GM19372 (cell line): Measurements from ENCODE around the gene LGI1.
A peak's percentile ranks its signal among the peaks of the same experiment; 100 is the strongest.
"Not testable (repeated sequence)": the region's sequence is repeated elsewhere in the genome, so short reads cannot be mapped to it uniquely, and the experiment has no call there.

Experiments used
- ATAC-seq: cut with Tn5 transposase; IDR thresholded peaks from one replicate; pipeline ENCODE4 v1.9.1; 2021; ENCODE audit warnings: mild to moderate bottlenecking, low read depth, moderate library complexity; ENCODE audit not compliant: unreplicated experiment

Gene LGI1

DNA sequence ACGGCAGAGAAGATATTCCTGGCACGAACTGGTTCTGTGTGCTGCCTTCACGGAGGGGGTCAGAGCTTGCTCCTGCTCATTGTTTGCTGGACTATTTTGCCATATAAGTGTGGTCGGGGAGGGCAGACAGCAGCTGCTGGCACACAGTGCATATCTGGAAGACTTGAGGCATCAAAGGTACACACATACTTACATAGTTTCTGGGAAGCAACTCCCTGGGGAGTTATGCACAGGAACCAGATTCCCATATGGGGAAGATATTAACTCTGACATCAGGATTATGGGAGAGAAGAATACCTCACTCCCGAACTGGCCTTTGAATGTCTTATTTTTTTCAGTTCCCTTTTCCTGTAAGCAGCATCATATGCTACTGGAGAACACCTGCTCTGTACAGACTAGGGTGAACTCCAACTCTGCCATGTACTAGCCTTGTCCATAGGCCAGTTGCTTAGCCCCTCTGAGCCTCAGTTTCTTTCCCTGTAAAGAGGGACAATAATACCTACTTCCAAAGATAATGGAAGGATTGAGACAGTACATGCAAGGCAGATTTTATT is 41.5 kb downstream of the LGI1 start:
- no peak for ATAC-seq

DNA sequence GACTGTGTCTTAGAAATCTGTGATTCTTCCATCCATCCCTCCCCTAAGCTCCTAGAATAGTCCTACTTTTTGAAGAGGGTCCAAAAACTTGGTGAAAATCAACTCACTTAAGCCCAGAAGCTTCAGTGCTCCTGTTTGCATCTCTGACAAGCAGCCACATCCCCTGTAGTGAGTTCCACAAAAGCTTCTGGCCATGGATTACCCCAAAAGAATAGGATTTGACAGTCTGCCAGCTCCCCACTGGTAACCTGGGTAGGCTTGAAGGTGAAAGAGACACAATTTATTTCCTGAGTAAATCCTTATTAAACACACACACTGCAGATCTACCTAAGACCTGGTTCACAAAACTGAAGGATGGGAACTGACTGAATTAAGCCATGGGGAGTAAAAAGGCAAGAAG is 46.5 kb downstream of the LGI1 start:
- no peak for ATAC-seq

DNA sequence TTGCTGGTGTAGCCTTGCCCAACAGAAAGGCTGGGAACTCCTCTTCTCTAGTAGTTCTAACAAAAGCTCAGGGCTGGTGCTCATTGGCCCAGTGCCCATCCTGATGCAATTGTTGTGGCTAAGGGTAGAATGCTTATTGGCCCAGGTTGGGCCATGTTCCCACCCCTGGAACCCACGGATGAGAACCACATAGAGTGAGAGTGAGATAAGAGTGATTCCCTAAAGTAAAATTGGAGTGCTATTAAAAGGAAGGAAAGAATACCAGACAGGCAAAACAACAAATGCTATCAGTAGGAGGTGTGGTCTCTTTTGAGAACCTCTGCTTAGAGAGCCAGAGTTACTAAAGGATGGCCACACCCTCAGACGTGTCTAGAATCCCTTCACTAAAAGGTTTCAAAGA is 49.2 kb downstream of the LGI1 start:
- ATAC-seq = no peak

DNA sequence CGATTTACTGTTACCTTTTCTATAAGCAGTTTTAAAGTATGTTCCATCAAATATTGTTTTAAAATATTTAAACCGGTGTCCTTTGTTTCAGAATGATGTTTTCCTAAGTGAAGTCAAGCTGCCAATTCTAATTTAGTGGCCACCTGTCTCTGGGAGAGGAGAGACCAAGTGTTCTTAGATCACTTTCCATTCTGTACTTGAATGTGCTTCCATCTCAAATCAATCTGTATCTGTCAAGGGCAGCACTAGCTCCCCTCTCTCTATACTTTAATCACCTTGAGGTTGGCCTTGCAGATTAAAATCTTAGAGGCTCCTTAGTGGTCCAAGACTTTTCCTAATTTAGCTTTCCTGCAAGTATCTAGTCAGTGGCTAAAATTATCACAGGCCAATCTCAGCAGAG is 49.6 kb downstream of the LGI1 start:
- ATAC-seq = no peak

DNA sequence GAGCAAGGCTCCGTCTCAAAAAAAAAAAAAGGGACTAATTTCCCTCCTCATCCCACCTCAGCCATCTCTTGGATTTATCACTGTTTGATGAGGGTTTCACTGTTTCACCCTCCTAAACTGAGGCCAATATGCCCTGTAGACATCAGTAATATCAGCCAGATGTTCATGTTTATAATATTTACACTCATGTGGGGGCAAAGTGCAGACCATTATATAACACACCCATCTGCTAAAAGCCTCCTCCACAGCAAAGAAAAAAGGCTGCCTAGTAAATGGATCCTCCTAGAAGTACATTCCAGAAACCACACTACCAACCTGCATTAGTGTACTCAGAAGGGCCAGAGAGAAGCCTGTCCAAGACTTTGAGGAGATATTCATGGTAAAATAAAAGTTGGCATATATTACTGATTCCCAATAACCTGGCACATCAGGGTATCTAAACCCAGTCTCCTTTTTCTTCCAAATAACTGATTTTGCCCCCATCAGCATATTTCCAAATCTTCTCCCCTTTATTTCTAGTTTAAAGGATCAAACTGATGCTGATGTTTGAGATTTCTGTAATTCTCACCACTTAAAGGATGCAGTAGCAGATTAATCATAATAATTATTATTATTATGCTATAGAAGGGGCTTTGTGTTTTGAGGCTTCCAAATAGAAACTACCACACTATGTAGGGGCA is 55.1 kb downstream of the LGI1 start:
- ATAC-seq = no peak

DNA sequence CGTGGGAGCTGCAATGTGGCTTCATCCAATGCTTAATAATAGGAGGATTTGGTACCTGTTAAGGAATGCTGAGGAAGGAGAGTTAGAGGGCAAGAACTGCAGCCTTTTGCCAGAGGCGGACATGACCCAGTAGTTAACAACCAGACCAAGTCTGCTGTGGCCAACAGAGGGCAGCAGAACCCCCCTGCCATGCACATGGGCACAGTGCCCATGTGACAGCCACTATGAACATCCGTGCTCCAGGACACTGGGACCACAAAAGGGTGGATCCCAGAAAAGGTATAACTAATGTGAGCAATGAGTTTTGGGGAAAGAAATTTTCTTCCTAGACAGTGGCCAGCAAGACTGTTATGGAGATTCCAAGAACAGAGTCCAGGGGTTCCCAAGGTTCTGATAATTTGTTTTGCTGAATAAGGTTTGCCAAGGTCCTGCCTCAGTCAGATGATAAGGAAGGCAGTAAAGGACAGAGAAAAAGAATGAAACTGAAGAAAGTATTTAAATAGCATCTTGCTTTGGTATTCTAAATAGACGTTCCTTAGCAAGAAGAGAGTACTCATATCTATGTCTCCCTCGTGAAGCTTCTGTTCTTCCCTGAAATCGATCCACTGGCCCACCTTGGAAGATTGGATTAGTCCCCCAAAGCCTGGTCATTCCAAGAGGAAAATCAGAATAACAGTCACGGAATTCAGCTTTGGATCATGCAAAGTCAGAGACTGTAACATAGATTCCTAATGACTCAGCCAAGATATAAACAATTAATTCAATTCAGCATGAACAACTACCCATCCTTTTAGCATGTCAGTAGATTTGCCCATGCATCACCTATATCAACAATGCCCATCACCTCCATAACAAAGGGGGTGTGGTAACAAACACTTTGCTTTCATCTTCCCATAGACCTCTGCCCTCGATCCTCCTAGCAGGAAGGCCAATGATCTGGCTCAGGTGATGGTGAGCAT is 56.0 kb downstream of the LGI1 start:
- no peak for ATAC-seq

DNA sequence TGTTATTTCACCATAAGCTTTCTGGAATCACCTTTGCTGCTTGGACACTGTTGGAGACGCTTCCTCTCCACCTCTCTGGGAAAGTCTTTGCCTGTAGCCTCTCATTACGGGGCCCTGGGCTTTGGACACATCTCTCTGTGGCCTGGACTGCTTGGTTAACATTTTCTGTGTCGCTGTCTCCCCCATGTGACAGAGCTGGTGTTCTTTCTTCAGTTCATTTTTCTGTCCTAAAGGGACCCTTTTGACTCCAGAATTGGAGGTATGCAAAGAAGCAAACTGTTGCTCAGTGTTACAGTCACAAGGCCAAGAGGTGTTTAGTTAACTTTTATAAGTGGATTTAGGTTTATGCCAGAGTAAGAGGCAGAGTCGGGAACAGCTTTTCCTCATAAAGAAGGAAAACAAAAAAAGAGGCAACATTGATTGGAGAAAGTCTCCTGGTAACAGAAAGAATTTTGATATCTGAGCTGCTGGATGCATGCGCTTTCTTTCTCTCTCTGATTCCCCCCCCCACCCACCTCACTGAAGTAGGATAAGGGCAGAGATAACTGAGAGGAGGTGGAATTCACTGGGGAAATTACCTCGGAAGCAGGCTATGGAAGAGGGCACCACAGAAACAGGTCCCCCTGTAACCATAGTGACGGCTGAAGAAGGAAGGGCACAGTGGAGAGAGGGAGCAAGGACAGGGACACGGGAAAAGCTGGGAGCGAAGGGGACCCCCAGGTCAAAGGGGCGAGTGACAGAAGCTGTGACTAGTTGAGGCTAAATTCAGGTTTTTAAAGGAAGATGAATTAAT is 57.8 kb downstream of the LGI1 start:
- ATAC-seq = no peak

DNA sequence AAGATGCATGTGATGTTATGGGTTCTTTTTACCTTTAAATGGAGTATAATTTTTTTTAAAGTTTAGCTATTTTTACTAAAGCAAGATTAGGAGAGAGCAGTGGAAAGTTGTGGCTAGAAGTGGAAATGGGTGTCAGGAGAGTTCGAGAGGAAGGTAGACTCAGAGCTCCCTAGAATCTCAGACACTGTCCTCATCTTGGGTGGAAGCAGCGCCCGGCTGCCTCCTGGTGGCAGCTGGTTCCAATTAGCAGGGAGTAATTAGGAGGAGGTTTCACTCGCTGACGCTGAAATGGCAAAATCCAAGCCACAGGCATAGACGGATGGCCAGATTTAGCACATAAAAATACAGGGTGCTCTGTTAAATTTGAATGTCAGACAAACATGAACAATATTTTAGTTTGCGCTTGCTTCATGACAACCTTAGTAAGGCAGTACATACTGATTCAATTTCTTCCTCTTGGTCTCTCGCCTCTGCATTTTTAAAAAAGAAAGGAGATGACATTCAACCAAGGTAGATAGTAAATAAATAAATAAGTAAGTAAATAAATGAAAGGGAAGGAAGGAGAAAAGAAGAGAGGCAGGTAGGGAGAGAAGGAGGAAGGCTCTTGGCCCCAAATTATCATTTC is 58.5 kb downstream of the LGI1 start:
- ATAC-seq = peak; percentile 56

DNA sequence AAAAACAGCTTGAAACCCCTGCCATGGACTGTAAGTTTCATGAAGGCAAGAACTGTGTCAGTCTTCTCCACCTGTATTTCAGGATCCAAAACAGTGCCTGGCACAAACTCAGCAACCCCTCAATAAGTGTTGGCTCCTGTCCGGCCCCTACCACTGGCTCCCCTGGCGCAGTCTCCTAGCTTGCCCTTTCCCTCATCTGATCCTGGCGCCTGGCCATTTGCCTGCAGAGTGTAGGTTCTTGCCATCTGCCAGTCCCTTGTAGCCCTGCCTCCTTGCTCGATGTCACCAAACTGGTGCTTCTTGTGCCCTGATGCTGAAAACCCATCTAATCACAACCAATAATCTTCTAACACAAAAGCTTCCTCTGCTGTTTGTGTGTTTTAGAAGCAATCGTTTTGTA is 60.4 kb downstream of the LGI1 start:
- ATAC-seq = no peak

DNA sequence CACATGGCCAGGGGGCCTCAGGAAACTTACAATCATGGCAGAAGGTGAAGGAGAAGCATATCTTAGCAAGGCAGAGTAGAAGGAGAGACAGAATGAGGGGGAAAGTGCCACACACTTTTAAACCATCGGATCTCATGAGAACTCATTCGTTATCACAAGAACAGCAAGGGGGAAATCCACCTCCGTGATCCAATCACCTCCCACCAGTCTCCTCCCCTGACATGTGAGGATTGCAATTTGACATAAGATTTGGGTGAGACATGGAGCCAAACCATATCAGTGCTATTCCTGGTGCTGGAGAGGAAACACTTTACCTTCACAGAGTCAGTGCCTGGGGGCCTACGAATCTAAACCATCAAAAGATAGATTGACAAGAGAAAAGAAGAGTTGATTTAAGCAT is 61.8 kb downstream of the LGI1 start:
- no peak for ATAC-seq

DNA sequence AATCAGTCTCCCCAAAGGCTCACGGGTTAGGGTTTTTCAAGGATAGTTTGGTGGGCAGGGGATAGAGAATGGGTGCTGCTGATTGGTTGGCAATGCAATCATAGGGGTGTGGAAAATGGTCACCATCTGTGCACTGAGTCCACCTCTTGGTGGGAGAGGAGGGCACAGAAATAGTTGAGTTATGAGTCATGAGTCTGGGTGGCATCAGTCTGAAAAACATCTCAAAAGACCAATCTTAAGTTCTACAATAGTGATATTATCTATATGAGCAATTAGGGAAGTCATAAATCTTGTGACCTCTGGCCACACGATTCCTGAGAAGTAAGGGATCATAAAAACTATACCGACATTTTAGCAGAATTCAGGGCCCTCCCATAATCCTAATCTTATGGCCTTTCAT is 62.7 kb downstream of the LGI1 start:
- no peak for ATAC-seq

DNA sequence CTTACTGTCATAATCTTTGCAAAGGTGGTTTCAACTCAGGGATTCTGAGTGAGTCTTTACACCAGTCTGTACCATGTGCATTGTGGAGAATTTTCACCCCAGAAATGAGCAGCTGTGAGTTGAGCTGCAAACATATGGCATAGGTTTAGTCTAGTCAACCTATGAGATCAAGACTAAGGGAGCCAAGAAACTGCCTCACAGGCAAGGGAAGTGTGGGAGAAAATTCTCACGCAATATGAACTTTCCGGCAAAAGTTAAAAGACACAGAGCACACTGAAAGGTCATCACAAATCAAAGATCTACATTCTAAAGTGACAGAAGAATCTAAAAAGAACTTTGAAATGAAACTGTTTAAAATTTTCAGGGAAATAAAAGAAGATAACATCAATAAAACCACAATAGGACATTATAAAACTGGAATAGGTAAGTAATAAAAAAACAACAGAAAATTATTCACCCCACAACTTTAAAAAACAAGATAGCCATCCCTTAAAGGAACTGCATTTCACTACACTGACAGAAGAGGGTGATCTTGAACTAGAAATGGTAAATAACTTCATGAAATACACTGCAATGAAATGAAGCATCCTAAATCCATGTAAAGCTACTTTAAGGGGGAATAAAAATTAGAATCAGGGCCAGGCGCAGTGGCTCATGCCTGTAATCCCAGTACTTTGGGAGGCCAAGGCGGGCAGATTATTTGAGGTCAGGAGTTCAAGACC is 63.5 kb downstream of the LGI1 start:
- ATAC-seq = no peak

DNA sequence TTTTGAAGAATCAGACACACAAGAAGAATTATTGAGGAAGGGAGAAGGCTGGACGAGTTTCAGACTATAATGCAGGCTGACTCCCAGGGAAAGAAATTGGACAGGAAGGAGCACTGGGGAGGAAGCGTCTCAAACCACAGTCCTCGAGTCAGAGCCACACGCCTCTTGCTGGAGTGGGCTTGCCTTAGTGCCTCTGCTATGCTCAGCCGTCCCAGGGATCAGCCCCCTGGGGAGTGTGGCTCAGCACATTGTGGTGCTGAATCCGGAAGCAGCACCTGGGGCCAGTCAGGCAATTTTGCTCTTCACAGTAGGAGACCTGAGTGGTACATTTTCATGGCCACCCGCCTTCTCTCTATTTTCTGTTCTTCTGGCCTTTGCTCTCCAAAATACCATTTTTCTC is 68.6 kb downstream of the LGI1 start:
- ATAC-seq = no peak

DNA sequence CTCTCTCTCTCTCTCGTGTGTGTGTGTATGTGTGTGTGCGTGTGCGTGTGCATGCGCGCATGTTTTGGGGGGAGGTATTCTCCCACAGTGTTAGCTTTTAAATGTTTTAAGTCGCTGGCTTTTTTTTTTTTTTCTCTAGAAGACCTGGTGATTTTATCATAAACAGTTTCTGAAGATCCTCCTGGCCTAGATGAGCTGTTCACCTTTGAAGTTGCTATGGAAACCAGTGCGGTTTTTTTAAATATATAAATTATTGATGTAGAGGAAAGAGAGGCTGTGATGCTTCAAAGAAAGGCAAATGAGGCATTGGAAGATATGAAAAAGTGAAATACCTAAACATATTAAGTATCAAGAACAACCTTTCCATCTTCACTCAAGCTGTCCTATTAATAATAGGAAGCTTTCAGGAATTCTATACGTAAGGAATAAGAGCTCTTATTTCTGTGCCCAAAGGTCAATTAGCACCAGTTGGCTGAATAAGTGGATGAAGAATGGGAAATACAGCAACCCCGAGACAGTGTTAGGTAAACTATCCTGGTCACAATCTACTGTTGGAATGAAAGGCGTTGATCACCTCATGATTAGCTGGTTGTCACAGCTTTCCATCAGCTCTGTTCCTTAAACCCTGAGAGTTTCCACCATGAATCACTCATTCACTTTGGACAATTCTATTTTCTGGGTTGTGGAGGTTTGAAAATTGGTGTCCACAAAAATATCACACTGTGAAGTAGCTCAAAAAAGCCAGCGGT is 69.5 kb downstream of the LGI1 start:
- no peak for ATAC-seq

DNA sequence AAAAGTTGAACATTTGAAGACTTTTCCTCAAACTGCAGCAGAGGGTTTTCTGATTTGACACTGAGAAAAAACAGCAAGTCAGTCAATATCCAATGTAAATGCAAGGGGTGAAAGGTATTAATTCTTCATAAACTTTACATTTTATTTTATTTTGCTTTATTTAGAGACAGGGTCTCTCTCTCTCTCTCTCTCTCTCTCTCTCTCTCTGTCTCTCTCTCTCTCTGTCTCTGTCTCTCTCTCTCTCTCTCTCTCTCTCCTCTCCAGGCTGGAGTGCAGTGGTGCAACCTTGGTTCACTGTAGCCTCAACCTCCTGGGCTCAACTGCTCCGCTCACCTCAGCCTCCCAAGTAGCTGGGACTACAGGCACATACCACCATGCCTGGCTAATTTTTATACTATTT is 73.3 kb downstream of the LGI1 start:
- ATAC-seq = not testable (repeated sequence)

DNA sequence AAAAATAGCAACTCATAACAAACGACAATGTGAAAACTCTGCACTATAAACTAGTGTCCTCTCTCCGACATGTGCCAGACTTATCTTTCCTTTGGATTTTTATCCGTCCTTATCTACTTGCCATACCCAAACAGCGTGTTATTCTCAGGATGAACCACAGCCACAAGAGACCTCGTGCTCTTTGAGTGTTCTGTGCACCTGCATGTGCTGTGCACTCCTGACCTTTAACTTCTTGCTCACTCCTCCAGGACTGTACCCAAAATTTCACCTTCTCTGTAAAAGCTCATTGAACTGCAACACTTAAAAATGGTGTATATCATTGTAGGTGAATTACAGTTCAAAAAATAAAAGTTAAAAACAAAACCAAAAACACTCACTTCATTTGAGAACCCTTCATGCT is 78.0 kb downstream of the LGI1 start:
- ATAC-seq = no peak

DNA sequence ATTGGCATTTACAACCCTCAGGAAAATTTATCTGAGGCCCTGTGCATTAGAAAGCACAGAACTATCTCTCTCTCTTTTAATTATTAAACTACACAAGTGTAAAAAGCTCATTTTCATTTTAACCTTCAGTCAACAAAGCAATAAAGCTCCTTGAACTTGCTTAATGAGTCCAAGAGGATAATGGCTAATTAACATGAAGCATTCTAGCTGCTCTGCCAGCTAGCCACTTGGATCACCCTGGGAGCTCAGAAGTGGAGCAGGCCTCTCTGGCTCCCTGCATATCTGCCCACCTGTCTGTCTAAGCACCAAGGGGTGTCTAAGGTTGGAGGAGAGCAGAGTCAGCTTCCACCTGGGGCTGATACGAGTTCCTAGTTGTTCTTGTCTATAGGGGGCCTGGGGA is 80.1 kb downstream of the LGI1 start:
- no peak for ATAC-seq

DNA sequence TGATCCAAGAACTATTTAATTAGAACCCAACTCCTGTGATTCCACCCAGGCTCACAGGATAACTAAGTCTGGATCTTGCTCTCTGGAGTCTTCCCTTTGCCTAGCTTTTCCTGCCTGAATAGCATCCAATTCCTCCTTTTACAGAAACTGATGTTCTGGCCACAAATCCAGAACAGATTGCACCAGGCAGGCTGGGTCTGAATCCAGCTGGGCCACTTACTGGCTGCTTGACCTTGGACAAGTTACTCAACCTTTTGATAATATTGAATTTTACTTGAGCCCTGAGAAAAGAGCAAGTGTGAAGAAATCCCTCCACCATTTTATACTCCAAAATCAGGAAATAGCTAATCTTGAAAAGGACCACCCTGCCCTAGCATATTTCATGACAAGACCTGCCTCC is 80.5 kb downstream of the LGI1 start:
- no peak for ATAC-seq

DNA sequence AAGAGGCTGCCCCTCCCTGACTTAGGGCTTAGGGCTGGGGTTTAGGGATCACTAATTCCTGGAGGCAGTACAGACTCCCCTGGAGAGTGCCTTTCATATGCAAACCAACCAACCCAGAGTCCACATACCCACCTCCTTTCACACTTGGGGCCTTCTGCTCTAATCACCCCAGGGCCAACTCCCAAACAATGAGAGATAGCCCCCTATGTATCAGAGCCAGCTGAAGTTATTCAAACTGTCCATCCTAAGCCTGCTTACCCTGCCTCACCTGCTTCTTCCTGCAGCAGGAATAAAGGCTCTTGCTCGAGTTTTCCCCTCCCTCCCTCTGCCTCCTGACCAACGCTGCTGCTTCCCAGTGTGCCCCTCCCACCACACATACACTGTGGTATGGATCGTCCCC is 84.2 kb downstream of the LGI1 start:
- ATAC-seq = no peak
